HEK293 (cell line): ENCODE measurements around the gene MON1B.
A peak's percentile ranks its signal among the peaks of the same experiment; 100 is the strongest.

ENCODE experiments used
- CTCF ChIP-seq: fragments of 450-650 bp; formaldehyde crosslinking; IDR thresholded peaks from 2 replicates; pipeline ENCODE4 v1.5.1; 2016; ENCODE audit warnings: missing biosample characterization, missing genetic modification characterization
- EGR2 ChIP-seq: fragments of 450-650 bp; formaldehyde crosslinking; IDR thresholded peaks from 2 replicates; pipeline ENCODE4 v1.5.1; 2016; ENCODE audit warnings: low read depth, missing biosample characterization, missing genetic modification characterization
- GFI1B ChIP-seq: fragments of 450-650 bp; formaldehyde crosslinking; IDR thresholded peaks from 2 replicates; pipeline ENCODE4 v1.5.1; 2016; ENCODE audit warnings: missing biosample characterization, missing genetic modification characterization
- GLIS1 ChIP-seq: fragments of 450-650 bp; formaldehyde crosslinking; IDR thresholded peaks from 2 replicates; pipeline ENCODE4 v1.5.1; 2016; ENCODE audit warnings: missing biosample characterization, missing genetic modification characterization
- KLF16 ChIP-seq: fragments of 450-650 bp; formaldehyde crosslinking; IDR thresholded peaks from 2 replicates; pipeline ENCODE4 v1.5.1; 2017; ENCODE audit warnings: missing biosample characterization, missing genetic modification characterization
- PRDM4 ChIP-seq: fragments of 450-650 bp; formaldehyde crosslinking; IDR thresholded peaks from 2 replicates; pipeline ENCODE4 v1.5.1; 2017; ENCODE audit warnings: missing biosample characterization, missing genetic modification characterization
- ZBTB20 ChIP-seq: fragments of 450-650 bp; formaldehyde crosslinking; IDR thresholded peaks from 2 replicates; pipeline ENCODE4 v1.5.1; 2016; ENCODE audit warnings: missing biosample characterization, missing genetic modification characterization
- ZNF16 ChIP-seq: fragments of 450-650 bp; formaldehyde crosslinking; IDR thresholded peaks from 2 replicates; pipeline ENCODE4 v1.5.1; 2016; ENCODE audit warnings: low read depth, missing biosample characterization, missing genetic modification characterization
- ZNF18 ChIP-seq: fragments of 450-650 bp; formaldehyde crosslinking; IDR thresholded peaks from 2 replicates; pipeline ENCODE4 v1.5.1; 2016; ENCODE audit warnings: missing biosample characterization, missing genetic modification characterization
- ZNF184 ChIP-seq: fragments of 450-650 bp; IDR thresholded peaks from 2 replicates; pipeline ENCODE4 v1.5.1; 2018; ENCODE audit warnings: missing biosample characterization, mild to moderate bottlenecking, missing genetic modification characterization
- ZNF223 ChIP-seq: fragments of 450-650 bp; formaldehyde crosslinking; IDR thresholded peaks from 2 replicates; pipeline ENCODE4 v1.5.1; 2016; ENCODE audit warnings: missing biosample characterization, missing genetic modification characterization
- ZNF26 ChIP-seq: fragments of 450-650 bp; formaldehyde crosslinking; IDR thresholded peaks from 2 replicates; pipeline ENCODE4 v1.5.1; 2016; ENCODE audit warnings: missing biosample characterization, missing genetic modification characterization
- ZNF280C ChIP-seq: fragments of 450-650 bp; formaldehyde crosslinking; IDR thresholded peaks from 2 replicates; pipeline ENCODE4 v1.5.1; 2016; ENCODE audit warnings: missing biosample characterization, missing genetic modification characterization
- ZNF280D ChIP-seq: fragments of 450-650 bp; formaldehyde crosslinking; IDR thresholded peaks from 2 replicates; pipeline ENCODE4 v1.5.1; 2016; ENCODE audit warnings: missing biosample characterization, missing genetic modification characterization
- ZNF518A ChIP-seq: fragments of 450-650 bp; formaldehyde crosslinking; conservative IDR thresholded peaks from 2 replicates; pipeline ENCODE4 v1.5.1; 2016; ENCODE audit warnings: low read depth, missing biosample characterization, missing genetic modification characterization
- ZNF639 ChIP-seq: fragments of 450-650 bp; formaldehyde crosslinking; IDR thresholded peaks from 2 replicates; pipeline ENCODE4 v1.5.1; 2016; ENCODE audit warnings: missing biosample characterization, missing genetic modification characterization
- ZNF654 ChIP-seq: fragments of 450-650 bp; formaldehyde crosslinking; IDR thresholded peaks from 2 replicates; pipeline ENCODE4 v1.5.1; 2016; ENCODE audit warnings: low read depth, missing biosample characterization, missing genetic modification characterization
- ZNF707 ChIP-seq: fragments of 450-650 bp; formaldehyde crosslinking; IDR thresholded peaks from 2 replicates; pipeline ENCODE4 v1.5.1; 2016; ENCODE audit warnings: missing biosample characterization, missing genetic modification characterization
- ZNF843 ChIP-seq: fragments of 450-650 bp; formaldehyde crosslinking; IDR thresholded peaks from 2 replicates; pipeline ENCODE4 v1.5.1; 2016; ENCODE audit warnings: missing biosample characterization, missing genetic modification characterization

The MON1B gene

GRCh38 chr16:77190478-77191258, at the start of gene MON1B (continued):
- TF ChIP-seq ZNF639 (tag by site-specific recombination) (no peak), ZNF654 (tag by site-specific recombination) (no peak), ZNF26 (no peak), ZNF223 (tag by site-specific recombination) (no peak), GLIS1 (tag by site-specific recombination) (peak; percentile 32; the same call in 1 of the 2 replicates), ZNF518A (peak; percentile 76), PRDM4 (tag by site-specific recombination) (peak; percentile 18; the same call in 1 of the 2 replicates), ZNF843 (no peak), ZBTB20 (tag by site-specific recombination) (peak; percentile 87), ZNF707 (tag by site-specific recombination) (no peak), ZNF280D (tag by site-specific recombination) (no peak), ZNF184 (no peak), ZNF280C (tag by site-specific recombination) (no peak), ZNF16 (tag by site-specific recombination) (no peak), KLF16 (peak; percentile 80), GFI1B (tag by site-specific recombination) (no peak), ZNF18 (tag by site-specific recombination) (no peak), EGR2 (tag by site-specific recombination) (no peak), CTCF (no peak)
